SU-DHL-6 (cell line): ENCODE data around the gene AQR.
A peak's percentile ranks its signal among the peaks of the same experiment; 100 is the strongest.

Source experiments
- H2AFZ ChIP-seq: fragments of 200-600 bp; sonication (generic); 2 replicates; pipeline ENCODE4 v1.6.1; 2014; ENCODE audit warnings: low read depth, mild to moderate bottlenecking, moderate library complexity, mixed read lengths, antibody characterized with exemption, low read length; ENCODE audit not compliant: severe bottlenecking
- H3F3A ChIP-seq: fragments of 200-600 bp; shearing (Covaris generic); 2 replicates; pipeline ENCODE4 v1.6.0; 2016; ENCODE audit warnings: antibody characterized with exemption, mild to moderate bottlenecking; ENCODE audit not compliant: insufficient read depth
- H3K27ac ChIP-seq: fragments of 200-600 bp; sonication (generic); 2 replicates; pipeline ENCODE4 v1.5.1; 2016; ENCODE audit warnings: low read depth, mild to moderate bottlenecking, low read length, moderate library complexity, mixed read lengths
- H3K27me3 ChIP-seq: fragments of 200-600 bp; sonication (generic), shearing (Covaris generic); 2 replicates; pipeline ENCODE4 v1.6.0; 2014; ENCODE audit warnings: mild to moderate bottlenecking, low read length
- H3K36me3 ChIP-seq: fragments of 200-600 bp; sonication (generic); 2 replicates; pipeline ENCODE4 v1.6.1; 2014; ENCODE audit warnings: mild to moderate bottlenecking, low read length, mixed read lengths
- H3K4me2 ChIP-seq: fragments of 300-600, 200-600 bp; shearing (Covaris generic), sonication (generic); 2 replicates; pipeline ENCODE4 v1.6.0; 2014; ENCODE audit warnings: low read length, low read depth, mild to moderate bottlenecking; ENCODE audit not compliant: poor library complexity, severe bottlenecking
- H3K4me3 ChIP-seq: fragments of 200-600 bp; sonication (generic); 2 replicates; pipeline ENCODE4 v1.5.1; 2014; ENCODE audit warnings: antibody characterized with exemption, low read length, mild to moderate bottlenecking, mixed read lengths; ENCODE audit not compliant: insufficient read depth, poor library complexity, severe bottlenecking
- H3K79me2 ChIP-seq: fragments of 200-600 bp; sonication (generic); 2 replicates; pipeline ENCODE4 v1.6.1; 2014; ENCODE audit warnings: mild to moderate bottlenecking, low read length, moderate library complexity; ENCODE audit not compliant: insufficient read depth
- H3K9ac ChIP-seq: fragments of 200-600 bp; sonication (generic); 2 replicates; pipeline ENCODE4 v1.7.0; 2014; ENCODE audit warnings: mild to moderate bottlenecking, low read length
- H3K9me2 ChIP-seq: fragments of 200-600 bp; sonication (generic); replicated peaks from 2 replicates; pipeline ENCODE4 v1.6.1; 2014; ENCODE audit warnings: low read length; ENCODE audit not compliant: insufficient read depth
- H3K9me3 ChIP-seq: fragments of 200-600 bp; sonication (generic); 2 replicates; pipeline ENCODE4 v1.6.1; 2014; ENCODE audit warnings: low read length, mixed read lengths; ENCODE audit not compliant: insufficient read depth
- H4K20me1 ChIP-seq: fragments of 200-600 bp; sonication (generic); 2 replicates; pipeline ENCODE4 v1.6.1; 2014; ENCODE audit warnings: low read depth, mild to moderate bottlenecking, antibody characterized with exemption, low read length, moderate library complexity, mixed read lengths
- EZH2phosphoT487 ChIP-seq: fragments of 200-600 bp; sonication (generic), shearing (Covaris generic); conservative IDR thresholded peaks from 2 replicates; pipeline ENCODE4 v1.6.1; 2018; ENCODE audit warnings: mild to moderate bottlenecking, antibody characterized with exemption, low read length, moderate library complexity, mixed read lengths
- TF ChIP-seq, protein P1 (sequence below): fragments of 200-600 bp; sonication (generic); IDR thresholded peaks from one replicate; pipeline ENCODE4 v1.5.1; 2017; ENCODE audit warnings: antibody characterized with exemption, mild to moderate bottlenecking, low read length, moderate library complexity; ENCODE audit not compliant: insufficient read depth, poor library complexity, severe bottlenecking

Gene AQR

DNA sequence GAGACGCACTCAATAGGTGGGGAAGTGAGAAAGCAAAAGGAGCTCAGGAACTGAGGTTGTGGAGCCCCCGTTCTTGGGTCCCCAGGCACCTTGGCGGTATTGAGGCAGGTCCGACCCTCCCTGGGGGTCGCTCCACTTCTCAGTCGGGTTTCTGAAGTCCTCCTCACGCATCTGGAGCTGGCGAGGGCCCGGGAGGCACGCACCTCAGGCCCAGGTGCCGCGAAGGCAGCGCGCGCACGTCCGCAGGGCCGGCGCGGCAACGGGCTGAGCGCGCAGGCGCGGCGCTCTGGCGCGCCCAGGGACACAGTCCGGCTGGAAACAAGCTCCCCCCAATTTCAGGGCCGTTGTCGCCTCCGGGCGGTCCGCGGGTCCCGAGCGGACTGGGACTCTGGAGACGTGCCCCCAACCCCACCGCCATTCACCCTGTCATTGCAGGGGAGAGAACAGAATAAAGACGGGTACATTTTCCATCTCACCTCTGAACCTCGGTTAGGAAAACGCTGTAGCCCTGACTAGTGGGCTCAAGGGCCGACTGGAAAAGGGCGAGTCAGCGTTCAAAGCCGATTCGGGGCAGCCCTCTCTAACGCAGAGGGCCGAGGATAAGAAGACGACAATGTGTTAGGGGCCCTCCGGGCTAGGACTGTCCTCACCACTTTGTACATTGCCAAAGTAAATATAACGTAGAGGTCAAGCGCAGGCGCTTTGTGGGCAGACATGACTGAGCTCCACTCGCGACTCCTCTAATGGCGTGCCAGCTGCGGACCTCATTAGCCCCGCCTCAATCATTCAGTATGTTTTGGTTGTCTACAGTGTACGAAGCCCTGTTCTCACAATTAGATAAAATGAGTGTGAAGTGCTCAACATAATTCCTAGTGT, 18.7 kb upstream of the AQR start, which contains the start of gene ZNF770:
TSS of gene ZNF770 (minus strand) at position 261 of the 876 bp plus-strand sequence. CDS start 4,853 bp downstream, outside the sequence.
- peak within 1 kb of the TSS; percentile 86 for H3K4me3 ChIP-seq
- peak within 1 kb of the TSS; percentile 95 for H2AFZ ChIP-seq

GRCh38 chr15:34987609-34988026, 18.1 kb upstream of the AQR start:
- H3K79me2 ChIP-seq = peaks cover 50% of the 10 kb centered on the region
- no peaks in the 10 kb centered on the region for H3K27me3 ChIP-seq
- H3K4me2 ChIP-seq = peak overlapping the region; percentile 96
- peak overlapping the region; percentile 93 for H3K9ac ChIP-seq
- peaks cover 8% of the 10 kb centered on the region for H4K20me1 ChIP-seq
- no peaks in the 10 kb centered on the region for H3K9me2 ChIP-seq
- no peak for TF ChIP-seq EZH2phosphoT487
- TF ChIP-seq, protein P1, sequence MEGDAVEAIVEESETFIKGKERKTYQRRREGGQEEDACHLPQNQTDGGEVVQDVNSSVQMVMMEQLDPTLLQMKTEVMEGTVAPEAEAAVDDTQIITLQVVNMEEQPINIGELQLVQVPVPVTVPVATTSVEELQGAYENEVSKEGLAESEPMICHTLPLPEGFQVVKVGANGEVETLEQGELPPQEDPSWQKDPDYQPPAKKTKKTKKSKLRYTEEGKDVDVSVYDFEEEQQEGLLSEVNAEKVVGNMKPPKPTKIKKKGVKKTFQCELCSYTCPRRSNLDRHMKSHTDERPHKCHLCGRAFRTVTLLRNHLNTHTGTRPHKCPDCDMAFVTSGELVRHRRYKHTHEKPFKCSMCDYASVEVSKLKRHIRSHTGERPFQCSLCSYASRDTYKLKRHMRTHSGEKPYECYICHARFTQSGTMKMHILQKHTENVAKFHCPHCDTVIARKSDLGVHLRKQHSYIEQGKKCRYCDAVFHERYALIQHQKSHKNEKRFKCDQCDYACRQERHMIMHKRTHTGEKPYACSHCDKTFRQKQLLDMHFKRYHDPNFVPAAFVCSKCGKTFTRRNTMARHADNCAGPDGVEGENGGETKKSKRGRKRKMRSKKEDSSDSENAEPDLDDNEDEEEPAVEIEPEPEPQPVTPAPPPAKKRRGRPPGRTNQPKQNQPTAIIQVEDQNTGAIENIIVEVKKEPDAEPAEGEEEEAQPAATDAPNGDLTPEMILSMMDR = no peak
- peaks cover 8% of the 10 kb centered on the region; the same call in 1 of the 2 replicates for H3F3A ChIP-seq
- H3K36me3 ChIP-seq = peaks cover 11% of the 10 kb centered on the region
- H3K4me3 ChIP-seq = peak overlapping the region; percentile 86
- H3K9me3 ChIP-seq = no peaks in the 10 kb centered on the region
- peak overlapping the region; percentile 81 for H2AFZ ChIP-seq
- peak overlapping the region; percentile 45 for H3K27ac ChIP-seq

More for the DNA sequence above, 18.7 kb upstream of the AQR start, which contains the start of gene ZNF770:
- no peaks in the 10 kb centered on the region for H3K9me3 ChIP-seq
- peaks cover 8% of the 10 kb centered on the region for H4K20me1 ChIP-seq
- H3K79me2 ChIP-seq = peaks cover 45% of the 10 kb centered on the region
- H3K27me3 ChIP-seq = no peaks in the 10 kb centered on the region
- H3F3A ChIP-seq = peaks cover 8% of the 10 kb centered on the region; the same call in 1 of the 2 replicates
- H3K36me3 ChIP-seq = peaks cover 8% of the 10 kb centered on the region
- H3K4me2 ChIP-seq = peak within 1 kb of the TSS; percentile 96
- peak within 1 kb of the TSS; percentile 67 for H3K27ac ChIP-seq
- H3K9ac ChIP-seq = peak within 1 kb of the TSS; percentile 93
- TF ChIP-seq EZH2phosphoT487 = no peak
- TF ChIP-seq, protein P1 = no peak
- H3K9me2 ChIP-seq = no peaks in the 10 kb centered on the region

GRCh38 chr15:34986771-34987480, 17.4 kb upstream of the AQR start:
- Histone ChIP-seq H3K36me3 (peaks cover 18% of the 10 kb centered on the region), H3K79me2 (peaks cover 50% of the 10 kb centered on the region), H3K4me3 (peak overlapping the region; percentile 86), H3K9me3 (no peaks in the 10 kb centered on the region), H4K20me1 (peaks cover 8% of the 10 kb centered on the region), H3K4me2 (peak overlapping the region; percentile 96), H3K27me3 (no peaks in the 10 kb centered on the region), H3K9me2 (no peaks in the 10 kb centered on the region), H3F3A (peaks cover 8% of the 10 kb centered on the region; the same call in 1 of the 2 replicates), H3K27ac (no peak overlapping the region; the same call in 1 of the 2 replicates), H3K9ac (peak overlapping the region; percentile 93), H2AFZ (no peak overlapping the region)
- TF ChIP-seq, protein P1 = no peak
- TF ChIP-seq EZH2phosphoT487 = no peak
